Measurements from ENCODE around the gene SLIT3.

SLIT3 gene

GRCh38 chr5:169192536-169192935 is 108.4 kb downstream of the SLIT3 start:
- Histone ChIP-seq H3K4me3 (ENCODE audit: insufficient read depth, low read length, poor library complexity, severe bottlenecking) (no peak overlapping the region), H4K20me1 (ENCODE audit: low read depth, low read length) (no peaks in the 10 kb centered on the region), H3F3A (ENCODE audit: insufficient read depth) (no peaks in the 10 kb centered on the region), H3K9me3 (ENCODE audit: insufficient read depth, low read length) (no peaks in the 10 kb centered on the region), H3K36me3 (ENCODE audit: low read length) (no peaks in the 10 kb centered on the region), H3K27ac (ENCODE audit: low read depth, low read length) (no peak overlapping the region), H3K9me2 (replicated peaks; ENCODE audit: insufficient read depth, low read length) (no peaks in the 10 kb centered on the region), H3K27me3 (ENCODE audit: low read length) (no peaks in the 10 kb centered on the region), H3K4me2 (ENCODE audit: low read depth, low read length, poor library complexity, severe bottlenecking) (no peak overlapping the region), H2AFZ (ENCODE audit: low read depth, low read length, severe bottlenecking) (no peak overlapping the region), H3K9ac (ENCODE audit: low read length) (no peak overlapping the region), H3K79me2 (ENCODE audit: insufficient read depth, low read length) (no peaks in the 10 kb centered on the region)
- TF ChIP-seq EZH2phosphoT487 (conservative IDR thresholded peaks at IDR 0.05; ENCODE audit: low read length) = no peak
- TF ChIP-seq CTCF (IDR thresholded peaks at IDR 0.05; ENCODE audit: insufficient read depth, low read length, poor library complexity, severe bottlenecking) = no peak

- TF ChIP-seq CTCF (IDR thresholded peaks at IDR 0.05; ENCODE audit: insufficient read depth, low read length, poor library complexity, severe bottlenecking) = no peak
- no peak for TF ChIP-seq EZH2phosphoT487 (conservative IDR thresholded peaks at IDR 0.05; ENCODE audit: low read length)
- H3K27ac ChIP-seq (ENCODE audit: low read depth, low read length) = no peak overlapping the region
- H3K4me3 ChIP-seq (ENCODE audit: insufficient read depth, low read length, poor library complexity, severe bottlenecking) = no peak overlapping the region
- no peak overlapping the region for H3K9ac ChIP-seq (ENCODE audit: low read length)
- no peaks in the 10 kb centered on the region for H4K20me1 ChIP-seq (ENCODE audit: low read depth, low read length)
- H2AFZ ChIP-seq (ENCODE audit: low read depth, low read length, severe bottlenecking) = no peak overlapping the region
- H3K27me3 ChIP-seq (ENCODE audit: low read length) = no peaks in the 10 kb centered on the region
- H3K36me3 ChIP-seq (ENCODE audit: low read length) = no peaks in the 10 kb centered on the region
- H3F3A ChIP-seq (ENCODE audit: insufficient read depth) = no peaks in the 10 kb centered on the region
- no peak overlapping the region for H3K4me2 ChIP-seq (ENCODE audit: low read depth, low read length, poor library complexity, severe bottlenecking)
- H3K9me3 ChIP-seq (ENCODE audit: insufficient read depth, low read length) = no peaks in the 10 kb centered on the region
- no peaks in the 10 kb centered on the region for H3K9me2 ChIP-seq (replicated peaks; ENCODE audit: insufficient read depth, low read length)
- no peaks in the 10 kb centered on the region for H3K79me2 ChIP-seq (ENCODE audit: insufficient read depth, low read length)
Measured at GRCh38 chr5:169190849-169191248, 110.1 kb downstream of the SLIT3 start.

- Histone ChIP-seq H3K27me3 (ENCODE audit: low read length) (no peaks in the 10 kb centered on the region; the same call in 1 of the 2 replicates), H3K36me3 (ENCODE audit: low read length) (no peaks in the 10 kb centered on the region), H3K9ac (ENCODE audit: low read length) (no peak overlapping the region), H3K4me2 (ENCODE audit: low read depth, low read length, poor library complexity, severe bottlenecking) (no peak overlapping the region), H3K79me2 (ENCODE audit: insufficient read depth, low read length) (no peaks in the 10 kb centered on the region), H3F3A (ENCODE audit: insufficient read depth) (no peaks in the 10 kb centered on the region), H3K9me2 (replicated peaks; ENCODE audit: insufficient read depth, low read length) (no peaks in the 10 kb centered on the region), H3K4me3 (ENCODE audit: insufficient read depth, low read length, poor library complexity, severe bottlenecking) (no peak overlapping the region), H2AFZ (ENCODE audit: low read depth, low read length, severe bottlenecking) (no peak overlapping the region), H3K9me3 (ENCODE audit: insufficient read depth, low read length) (no peaks in the 10 kb centered on the region), H4K20me1 (ENCODE audit: low read depth, low read length) (no peaks in the 10 kb centered on the region), H3K27ac (ENCODE audit: low read depth, low read length) (no peak overlapping the region)
- TF ChIP-seq CTCF (IDR thresholded peaks at IDR 0.05; ENCODE audit: insufficient read depth, low read length, poor library complexity, severe bottlenecking) (no peak), EZH2phosphoT487 (conservative IDR thresholded peaks at IDR 0.05; ENCODE audit: low read length) (no peak)
Measured at GRCh38 chr5:169185626-169186025, 115.3 kb downstream of the SLIT3 start.

Measured in SU-DHL-6 (cell line).